GM12891 (cell line): Measurements from ENCODE around the gene DSCAM.

Source experiments
- PAX5 ChIP-seq: IDR thresholded peaks from 2 replicates; pipeline ENCODE4 v1.6.1; 2011; ENCODE audit warnings: low read length, moderate library complexity, mild to moderate bottlenecking; ENCODE audit not compliant: insufficient read depth, severe bottlenecking
- POLR2A ChIP-seq: IDR thresholded peaks from 2 replicates; pipeline ENCODE4 v1.6.1; 2011; ENCODE audit warnings: low read depth, low read length, control low read depth
- POLR2AphosphoS5 ChIP-seq: IDR thresholded peaks from 2 replicates; pipeline ENCODE4 v1.6.1; 2011; ENCODE audit warnings: low read depth, low read length, control low read depth
- SPI1 ChIP-seq: IDR thresholded peaks from 2 replicates; pipeline ENCODE4 v1.6.1; 2011; ENCODE audit warnings: low read depth, low read length, control low read depth
- TAF1 ChIP-seq: IDR thresholded peaks from 2 replicates; pipeline ENCODE4 v1.6.1; 2011; ENCODE audit warnings: low read depth, low read length, control low read depth

- TF ChIP-seq PAX5 (no peak), POLR2AphosphoS5 (no peak), TAF1 (no peak), POLR2A (no peak), SPI1 (no peak)
These were observed 117.1 kb downstream of the DSCAM start for GRCh38 chr21:40729761-40730425.
